Amniotic stem cell (primary cell): Measurements from ENCODE around the gene STK32B.

ENCODE experiments used
- DNase-seq: peaks from one replicate; lab custom pipeline; 2025; lab: John Stamatoyannopoulos, UW

STK32B gene

DNA sequence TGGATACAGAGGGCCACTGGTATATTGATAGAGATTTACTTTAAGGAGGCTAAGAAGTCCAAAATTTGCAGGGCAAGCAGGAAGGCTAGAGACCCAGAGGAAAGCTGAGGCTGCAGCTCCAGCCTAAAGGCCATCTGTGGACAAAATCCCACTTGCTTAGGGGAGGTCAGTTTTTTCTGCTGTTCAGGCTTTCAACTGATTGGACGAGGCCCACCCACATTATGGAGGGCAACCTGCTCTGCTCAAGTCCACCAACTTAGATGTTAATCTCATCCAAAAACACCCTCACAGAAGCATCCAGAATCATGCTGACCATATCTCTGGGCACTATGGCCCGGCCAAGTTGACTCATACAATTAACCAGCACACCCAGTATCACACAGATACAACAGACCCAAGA, 480.8 kb downstream of the STK32B start:
- no peak for DNase-seq

DNA sequence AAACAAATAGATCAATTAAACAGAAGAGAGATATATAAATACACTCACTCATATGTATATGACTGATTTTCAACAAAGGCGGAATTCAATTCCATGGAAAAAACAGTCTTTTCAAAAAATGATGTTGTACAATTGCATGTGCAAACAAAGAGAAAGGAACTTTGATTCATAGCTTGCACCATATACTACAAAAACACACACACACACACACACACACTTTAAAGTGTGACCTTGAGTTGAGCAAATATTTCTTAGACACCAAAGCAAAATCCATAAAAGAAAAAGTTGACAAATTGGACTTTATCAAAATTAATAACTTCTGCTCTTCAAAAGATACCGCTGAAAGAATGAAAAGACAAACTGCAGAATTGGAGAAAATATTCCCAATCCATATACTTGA, 488.3 kb downstream of the STK32B start:
- DNase-seq: no peak

DNA sequence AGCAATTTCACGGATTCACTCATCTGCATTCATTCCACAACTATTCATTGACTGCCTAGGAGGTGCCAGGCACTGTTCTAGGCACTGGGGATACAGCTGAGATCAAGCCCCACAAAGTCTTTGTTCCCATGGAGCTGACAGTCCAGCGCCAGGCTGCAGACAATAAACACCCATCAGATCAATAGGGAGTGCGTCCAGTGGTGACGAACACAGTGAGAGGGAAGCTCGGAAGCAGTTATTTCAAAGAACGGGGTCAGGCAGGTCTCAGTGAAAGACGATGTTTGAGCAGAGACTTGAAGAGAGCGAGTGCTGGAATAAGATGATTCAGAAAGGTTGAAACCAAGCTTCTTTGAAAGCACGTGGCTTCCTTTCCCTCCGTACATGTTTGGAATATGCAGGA, 489.9 kb downstream of the STK32B start:
- DNase-seq: no peak

DNA sequence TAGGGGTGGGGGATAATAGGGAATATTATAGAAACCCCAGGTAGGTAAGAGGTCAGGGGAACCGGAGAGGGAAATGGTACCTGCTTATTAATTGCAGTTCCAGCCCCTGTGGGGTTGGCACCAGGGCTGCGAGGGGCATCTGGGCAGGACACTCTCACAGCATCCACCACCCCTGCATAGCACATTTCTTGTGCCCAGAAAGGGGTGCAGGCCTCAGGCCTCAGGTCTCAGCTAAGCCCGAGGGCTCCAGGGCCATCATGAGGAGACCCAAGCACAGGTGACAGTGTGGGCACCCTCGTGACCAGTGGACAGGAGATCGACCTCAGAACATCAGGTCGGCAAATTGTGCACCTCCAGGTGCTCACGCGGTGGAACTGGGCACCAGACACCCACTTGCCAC, 492.4 kb downstream of the STK32B start:
- no peak for DNase-seq

DNA sequence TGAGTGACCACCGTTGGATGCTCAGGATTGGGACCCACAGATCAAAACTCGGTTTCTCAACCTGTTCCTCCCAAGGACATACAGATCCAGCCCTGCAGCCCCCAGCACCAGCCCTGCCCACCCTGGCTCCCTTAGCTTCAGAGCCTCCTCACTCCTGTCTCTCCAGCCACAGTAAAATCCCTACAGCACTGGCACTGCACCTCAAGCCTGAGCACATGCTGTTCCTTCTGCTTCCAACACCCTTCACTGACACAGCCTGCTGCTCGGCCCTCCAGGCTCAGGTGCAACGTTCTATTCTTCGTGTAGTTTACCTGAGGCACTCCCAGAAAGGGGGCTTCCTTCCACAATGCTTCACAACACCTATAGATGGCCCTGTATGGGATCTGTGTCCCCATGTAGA, 493.5 kb downstream of the STK32B start:
- DNase-seq: no peak

DNA sequence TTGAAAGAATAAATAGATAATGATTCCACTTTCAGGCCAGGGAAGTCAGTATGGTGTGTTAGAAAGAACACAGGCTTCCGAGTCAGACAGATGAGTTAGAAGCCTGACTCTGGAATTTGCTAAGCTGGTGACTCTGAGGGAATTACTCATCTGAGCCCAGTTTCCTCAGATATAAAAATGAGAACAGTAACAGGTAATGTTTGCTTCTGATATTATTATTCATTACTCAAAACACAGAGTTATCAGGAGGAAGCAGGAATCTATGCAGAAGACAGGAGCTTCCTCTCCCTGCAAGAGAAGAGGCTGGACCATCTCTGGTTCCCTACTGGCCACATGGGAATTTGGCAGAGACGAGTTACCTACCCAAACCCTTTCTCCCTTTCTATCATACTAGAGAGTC, 494.0 kb downstream of the STK32B start:
- DNase-seq: no peak

DNA sequence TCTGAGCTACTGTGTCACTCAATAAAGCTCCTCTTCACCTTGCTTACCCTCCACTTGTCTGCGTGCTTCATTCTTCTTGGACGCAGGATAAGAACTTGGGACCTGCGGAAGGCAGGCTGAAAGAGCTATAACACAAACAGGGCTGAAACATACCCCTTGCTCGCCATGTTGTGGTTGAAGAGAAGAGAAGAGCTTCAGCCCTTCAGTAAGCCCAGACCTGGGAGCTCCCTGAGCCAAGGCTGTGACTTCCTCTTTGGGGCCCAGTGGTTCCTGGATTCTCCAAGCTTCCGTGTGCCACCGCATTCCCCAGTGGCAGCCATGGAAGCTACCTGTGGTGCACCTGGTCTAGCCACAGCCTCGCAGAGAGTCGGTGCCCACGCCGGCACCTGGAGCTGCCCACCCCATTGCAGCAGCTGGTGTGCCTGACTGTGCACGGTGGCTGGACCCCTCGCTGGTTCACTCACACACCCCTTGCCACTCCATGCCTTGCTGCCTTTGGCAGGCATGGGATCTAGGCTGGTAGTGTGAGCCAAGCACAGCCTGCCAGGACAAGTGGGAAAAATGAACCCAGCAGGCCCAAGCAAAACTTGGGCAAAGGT, 496.5 kb downstream of the STK32B start:
- DNase-seq: no peak
